Mononuclear cell (primary cell): Measurements from ENCODE around the gene EXOSC5. TPM values are rescaled to one million over a fixed set of nuclear protein-coding genes. Genes with fewer than 3 reads are reported as not detected.
"Not testable (repeated sequence)": the region's sequence is repeated elsewhere in the genome, so short reads cannot be mapped to it uniquely, and the experiment has no call there.

ENCODE experiments used
- H3K27me3 ChIP-seq: 2 replicates; pipeline ENCODE4 v1.6.0; 2011; ENCODE audit warnings: low read length, control low read depth; ENCODE audit not compliant: insufficient read depth
- H3K4me1 ChIP-seq: 2 replicates; pipeline ENCODE4 v1.5.1; 2011; ENCODE audit warnings: mild to moderate bottlenecking, low read length, control low read depth; ENCODE audit not compliant: insufficient read depth
- H3K4me3 ChIP-seq: 2 replicates; pipeline ENCODE4 v1.5.1; 2011; ENCODE audit warnings: mild to moderate bottlenecking, low read length, moderate library complexity
- H3K9me3 ChIP-seq: 2 replicates; pipeline ENCODE4 v1.5.1; 2011; ENCODE audit warnings: low read depth, mild to moderate bottlenecking, control low read depth, low read length
- total RNA-seq: library from RNA; depleted of rRNA; stranded (reverse); fragments of >200 nt; gene quantifications from one replicate; pipeline ENCODE4 v1.2.3, GENCODE V29; 2012

Gene EXOSC5
- total RNA-seq, 1 donor: 8.0 TPM

GRCh38 chr19:41403181-41403970 is 6.2 kb upstream of the EXOSC5 start:
- H3K9me3 ChIP-seq: no peaks in the 10 kb centered on the region
- H3K4me3 ChIP-seq: no peak overlapping the region
- peaks cover 45% of the 10 kb centered on the region for H3K4me1 ChIP-seq

GRCh38 chr19:41402010-41402409 is 4.9 kb upstream of the EXOSC5 start:
- no peaks in the 10 kb centered on the region for H3K27me3 ChIP-seq
- no peaks in the 10 kb centered on the region for H3K9me3 ChIP-seq
- peaks cover 36% of the 10 kb centered on the region for H3K4me1 ChIP-seq
- no peak overlapping the region for H3K4me3 ChIP-seq

More at GRCh38 chr19:41403181-41403970, 6.2 kb upstream of the EXOSC5 start:
- H3K27me3 ChIP-seq: no peaks in the 10 kb centered on the region

DNA sequence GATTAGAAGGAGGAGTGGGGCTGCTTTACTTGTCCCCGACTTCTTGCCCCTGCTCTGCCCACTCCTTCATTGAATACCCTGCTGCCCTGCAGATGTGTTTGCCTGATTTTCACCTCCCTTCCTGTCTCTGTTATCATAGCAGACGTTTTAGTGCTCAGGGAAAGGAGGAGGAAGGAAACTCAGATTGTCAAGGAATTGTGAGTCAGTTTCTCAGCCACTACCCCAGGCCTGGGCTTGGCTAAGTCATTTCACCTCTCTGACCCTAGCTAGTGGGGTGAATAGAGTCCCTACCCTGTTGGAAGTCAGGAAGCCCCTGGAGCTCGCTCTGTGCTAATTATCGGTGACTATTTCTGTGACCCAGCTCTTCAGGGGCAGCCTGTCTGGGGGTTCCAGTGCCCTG is 4.3 kb upstream of the EXOSC5 start:
- Histone ChIP-seq H3K27me3 (no peaks in the 10 kb centered on the region), H3K9me3 (no peaks in the 10 kb centered on the region), H3K4me1 (peaks cover 35% of the 10 kb centered on the region), H3K4me3 (no peak overlapping the region)

GRCh38 chr19:41399525-41399924 is 2.4 kb upstream of the EXOSC5 start:
- H3K9me3 ChIP-seq: no peaks in the 10 kb centered on the region
- H3K4me1 ChIP-seq: peaks cover 34% of the 10 kb centered on the region
- H3K4me3 ChIP-seq: no peak overlapping the region
- no peaks in the 10 kb centered on the region for H3K27me3 ChIP-seq

DNA sequence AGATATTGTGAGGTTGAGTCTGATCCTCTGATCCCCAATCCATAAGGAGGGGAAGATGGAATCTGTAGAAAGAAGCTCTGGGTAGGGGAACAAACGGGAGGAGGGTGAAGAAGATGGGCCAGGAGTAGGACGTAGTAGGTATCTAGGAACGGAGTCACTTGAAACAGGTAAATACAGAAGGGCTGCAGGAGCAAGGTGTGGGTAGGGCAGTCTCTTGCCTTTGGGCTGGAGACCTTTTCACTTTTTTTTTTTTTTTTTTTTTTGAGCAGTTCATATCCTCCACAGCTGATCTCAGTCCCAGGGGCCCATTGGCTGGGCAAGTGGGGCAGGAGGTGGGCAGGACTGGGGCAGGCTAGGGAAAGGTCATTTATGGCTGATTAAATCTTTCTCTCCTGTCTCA is 1.9 kb upstream of the EXOSC5 start:
- Histone ChIP-seq H3K27me3 (no peaks in the 10 kb centered on the region), H3K4me1 (peaks cover 34% of the 10 kb centered on the region), H3K9me3 (no peaks in the 10 kb centered on the region), H3K4me3 (no peak overlapping the region)

DNA sequence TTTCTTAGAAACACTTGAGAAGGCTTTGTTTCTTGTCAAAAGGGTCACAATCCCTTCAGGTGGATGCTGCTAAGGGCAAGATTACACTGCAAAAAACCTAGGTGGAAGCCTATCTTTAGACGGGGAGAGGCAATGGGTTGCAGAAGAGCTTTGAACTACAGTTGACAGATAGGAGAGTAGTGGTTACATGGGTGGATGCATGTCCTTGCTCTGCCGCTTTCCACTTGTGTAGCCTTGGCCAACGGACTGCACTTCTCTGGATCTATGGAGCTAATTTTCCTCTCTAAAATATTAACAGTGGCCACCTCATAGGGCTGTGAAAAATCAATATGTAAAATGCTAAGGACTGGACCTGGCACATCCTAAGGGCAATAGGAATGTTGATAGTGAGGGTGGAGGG is 1.4 kb upstream of the EXOSC5 start:
- no peaks in the 10 kb centered on the region for H3K27me3 ChIP-seq
- H3K4me3 ChIP-seq: peak overlapping the region; percentile 92
- H3K9me3 ChIP-seq: no peaks in the 10 kb centered on the region
- peaks cover 39% of the 10 kb centered on the region for H3K4me1 ChIP-seq

- Histone ChIP-seq H3K4me3 (peak overlapping the region; percentile 92), H3K4me1 (peaks cover 40% of the 10 kb centered on the region), H3K9me3 (no peaks in the 10 kb centered on the region), H3K27me3 (no peaks in the 10 kb centered on the region)
Measured at GRCh38 chr19:41398050-41398418, 875 bp upstream of the EXOSC5 start.

GRCh38 chr19:41395355-41395754 is 1.8 kb downstream of the EXOSC5 start:
- Histone ChIP-seq H3K4me3 (no peak overlapping the region), H3K9me3 (no peaks in the 10 kb centered on the region), H3K4me1 (peaks cover 40% of the 10 kb centered on the region), H3K27me3 (no peaks in the 10 kb centered on the region)

GRCh38 chr19:41392775-41393174 is 4.4 kb downstream of the EXOSC5 start:
- Histone ChIP-seq H3K9me3 (no peaks in the 10 kb centered on the region), H3K4me3 (no peak overlapping the region)

GRCh38 chr19:41391618-41392017 is 5.5 kb downstream of the EXOSC5 start:
- no peak overlapping the region for H3K4me3 ChIP-seq
- peaks cover 23% of the 10 kb centered on the region for H3K4me1 ChIP-seq
- no peaks in the 10 kb centered on the region for H3K9me3 ChIP-seq
- H3K27me3 ChIP-seq: no peaks in the 10 kb centered on the region

More at GRCh38 chr19:41392775-41393174, 4.4 kb downstream of the EXOSC5 start:
- H3K27me3 ChIP-seq: no peaks in the 10 kb centered on the region
- peaks cover 26% of the 10 kb centered on the region for H3K4me1 ChIP-seq

- no peaks in the 10 kb centered on the region for H3K27me3 ChIP-seq
- no peaks in the 10 kb centered on the region for H3K4me1 ChIP-seq
- no peak overlapping the region for H3K4me3 ChIP-seq
- no peaks in the 10 kb centered on the region for H3K9me3 ChIP-seq
Measured at GRCh38 chr19:41386442-41386841, 10.7 kb downstream of the EXOSC5 start.

DNA sequence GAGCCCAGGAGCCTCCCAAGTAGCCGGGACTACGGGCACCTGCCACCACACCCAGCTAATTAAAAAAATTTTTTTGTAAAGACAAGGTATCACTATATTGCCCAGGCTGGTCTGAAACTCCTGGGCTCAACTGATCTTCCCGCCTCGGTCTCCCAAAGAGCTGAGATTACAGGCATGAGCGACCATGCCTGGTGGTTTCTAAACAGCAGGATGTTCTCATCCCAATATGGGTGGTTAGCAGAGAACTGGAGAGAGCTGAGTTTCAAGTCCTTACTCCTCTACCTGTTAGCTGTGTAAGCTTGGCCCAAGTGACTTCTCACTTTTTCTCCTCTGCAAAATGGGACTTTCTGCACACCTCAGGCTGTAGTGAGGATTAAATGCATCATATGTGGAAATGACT is 12.8 kb downstream of the EXOSC5 start:
- H3K27me3 ChIP-seq: no peaks in the 10 kb centered on the region
- H3K9me3 ChIP-seq: no peaks in the 10 kb centered on the region
- peaks cover 12% of the 10 kb centered on the region for H3K4me1 ChIP-seq
- no peak overlapping the region for H3K4me3 ChIP-seq

DNA sequence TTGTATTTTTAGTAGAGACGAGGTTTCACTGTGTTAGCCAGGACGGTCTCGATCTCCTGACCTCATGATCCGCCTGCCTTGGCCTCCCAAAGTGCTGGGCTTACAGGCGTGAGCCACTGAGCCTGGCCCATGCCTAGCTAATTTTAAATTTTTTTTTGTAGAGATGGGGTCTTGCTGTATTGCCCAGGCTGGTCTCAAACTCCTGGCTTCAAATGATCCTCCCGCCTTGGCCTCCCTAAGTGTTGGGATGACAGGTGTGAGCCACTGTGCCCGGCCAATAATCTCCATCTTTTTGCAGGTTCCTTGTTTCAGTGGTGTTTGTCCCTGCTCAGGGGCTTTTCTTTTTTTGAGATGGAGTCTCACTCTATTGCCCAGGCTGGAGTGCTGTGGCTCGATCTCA is 15.6 kb downstream of the EXOSC5 start:
- not testable (repeated sequence) for H3K9me3 ChIP-seq, H3K27me3 ChIP-seq, H3K4me3 ChIP-seq
- H3K4me1 ChIP-seq: peaks cover 38% of the 10 kb centered on the region

DNA sequence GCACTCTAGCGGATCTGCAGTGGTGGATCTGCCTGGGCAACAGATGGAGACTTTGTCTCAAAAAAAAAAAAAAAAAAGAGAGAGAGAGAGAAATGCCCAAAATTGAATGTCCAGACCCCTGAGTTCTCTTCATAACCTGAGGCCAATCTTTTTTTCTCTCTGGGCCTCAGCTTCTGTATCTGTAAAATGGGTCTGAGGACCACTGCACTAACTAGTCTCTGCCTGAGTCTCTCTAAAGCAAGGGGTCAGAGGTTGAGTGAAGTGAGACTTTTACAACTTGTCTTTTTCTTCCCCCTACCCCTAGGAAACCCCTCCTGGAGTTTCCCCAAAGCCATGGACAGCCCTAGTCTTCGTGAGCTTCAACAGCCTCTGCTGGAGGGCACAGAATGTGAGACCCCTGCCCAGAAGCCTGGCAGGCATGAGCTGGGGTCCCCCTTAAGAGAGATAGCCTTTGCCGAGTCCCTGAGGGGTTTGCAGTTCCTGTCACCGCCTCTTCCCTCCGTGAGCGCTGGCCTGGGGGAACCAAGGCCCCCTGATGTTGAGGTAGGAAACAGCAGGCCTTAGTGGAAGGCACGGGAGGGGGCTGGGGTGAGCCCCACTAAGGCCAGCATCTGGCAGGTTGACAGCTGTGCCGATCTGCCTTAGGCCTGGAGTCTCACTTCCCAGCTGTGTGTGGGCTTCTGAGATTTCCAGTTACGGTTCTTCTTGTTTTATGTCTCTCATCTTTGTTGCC is 19.0 kb downstream of the EXOSC5 start:
- Histone ChIP-seq H3K27me3 (no peaks in the 10 kb centered on the region), H3K9me3 (no peaks in the 10 kb centered on the region), H3K4me3 (no peak overlapping the region), H3K4me1 (peaks cover 47% of the 10 kb centered on the region)

DNA sequence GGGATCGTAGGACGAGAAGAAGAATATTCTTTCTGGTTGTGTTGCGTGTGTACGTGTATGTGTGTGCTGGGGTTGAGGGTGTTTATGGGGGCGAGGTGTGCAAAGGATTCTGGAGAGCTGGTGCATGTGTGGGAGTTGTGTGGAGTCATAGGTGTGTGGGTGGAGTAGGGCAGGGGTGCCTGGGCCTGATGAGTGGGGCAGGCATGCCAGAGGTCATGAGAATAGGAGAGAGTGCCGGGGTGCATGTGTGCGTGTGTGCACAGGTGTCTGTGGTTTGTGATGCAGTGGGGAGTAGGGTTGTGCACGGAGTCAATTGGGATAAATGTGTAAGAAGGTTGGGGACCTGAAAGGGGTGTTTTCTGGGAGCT is 20.2 kb downstream of the EXOSC5 start:
- Histone ChIP-seq H3K27me3 (no peaks in the 10 kb centered on the region), H3K9me3 (no peaks in the 10 kb centered on the region), H3K4me3 (peak overlapping the region; percentile 64), H3K4me1 (peaks cover 47% of the 10 kb centered on the region)
